ENCODE data around the gene PCDHGA1.

Gene PCDHGA1

GRCh38 chr5:141508440-141508797 lies 178.1 kb downstream of the PCDHGA1 start:
- H3K4me3 ChIP-seq (ENCODE audit: low read depth, low read length): peak overlapping the region; percentile 44
- TF ChIP-seq CTCF (IDR thresholded peaks at IDR 0.05; ENCODE audit: low read depth, low read length): no peak

GRCh38 chr5:141508798-141509611 lies 178.7 kb downstream of the PCDHGA1 start:
- TF ChIP-seq CTCF (IDR thresholded peaks at IDR 0.05; ENCODE audit: low read depth, low read length): no peak
- peak overlapping the region; percentile 44 for H3K4me3 ChIP-seq (ENCODE audit: low read depth, low read length)

GRCh38 chr5:141510160-141510559 lies 179.8 kb downstream of the PCDHGA1 start:
- no peak for TF ChIP-seq CTCF (IDR thresholded peaks at IDR 0.05; ENCODE audit: low read depth, low read length)
- H3K4me3 ChIP-seq (ENCODE audit: low read depth, low read length): no peak overlapping the region

GRCh38 chr5:141510850-141511601 lies 180.7 kb downstream of the PCDHGA1 start:
- H3K4me3 ChIP-seq (ENCODE audit: low read depth, low read length): no peak overlapping the region

GRCh38 chr5:141511771-141512325 lies 181.5 kb downstream of the PCDHGA1 start:
- TF ChIP-seq CTCF (IDR thresholded peaks at IDR 0.05; ENCODE audit: low read depth, low read length): no peak
- no peak overlapping the region for H3K4me3 ChIP-seq (ENCODE audit: low read depth, low read length)

More at GRCh38 chr5:141510850-141511601, 180.7 kb downstream of the PCDHGA1 start:
- TF ChIP-seq CTCF (IDR thresholded peaks at IDR 0.05; ENCODE audit: low read depth, low read length): no peak

- peak overlapping the region; percentile 49 for H3K4me3 ChIP-seq (ENCODE audit: low read depth, low read length)
- peak; percentile 87 for TF ChIP-seq CTCF (IDR thresholded peaks at IDR 0.05; ENCODE audit: low read depth, low read length)
Measured at GRCh38 chr5:141512390-141512910, 182.1 kb downstream of the PCDHGA1 start.

Data from WI38 (cell line).